DMS53 treated with DMSO at 0.1 percent for 48 hours (cell line): Measurements from ENCODE around the gene DNAJC5G.
A peak's percentile ranks its signal among the peaks of the same experiment; 100 is the strongest.
"Not testable (repeated sequence)": the region's sequence is repeated elsewhere in the genome, so short reads cannot be mapped to it uniquely, and the experiment has no call there.

ENCODE experiments used
- DNase-seq: peaks from one replicate; lab custom pipeline; 2025; ENCODE audit not compliant: unreplicated experiment; lab: John Stamatoyannopoulos, UW

DNAJC5G gene

DNA sequence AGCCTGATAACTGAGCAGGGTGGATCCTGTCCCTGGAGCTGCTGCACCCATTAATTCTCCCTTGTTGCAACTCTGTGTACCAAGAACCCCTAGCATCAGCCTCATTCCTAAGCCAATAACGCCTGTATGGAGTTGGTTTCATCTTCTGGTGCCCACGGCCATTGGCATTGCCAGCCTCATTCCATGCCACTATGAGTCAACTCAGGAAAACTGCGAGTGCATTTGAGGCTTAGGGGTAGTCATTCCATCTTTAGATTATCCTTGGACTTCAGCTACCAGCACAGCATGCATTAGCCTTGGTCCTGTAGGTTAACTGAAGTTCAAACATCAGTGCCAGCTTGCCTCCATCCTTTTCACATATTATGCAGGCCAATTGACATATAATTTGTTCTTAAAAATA, 5.6 kb downstream of the DNAJC5G start:
- no peak for DNase-seq

- DNase-seq = no peak
Measured at GRCh38 chr2:27281442-27281841, 6.2 kb downstream of the DNAJC5G start.

- no peak for DNase-seq
Measured at GRCh38 chr2:27281855-27282559, 6.8 kb downstream of the DNAJC5G start, which contains the start of gene TRIM54. TSS of gene TRIM54 (plus strand) at chr2:27282429. CDS start at chr2:27282732, 303 bp downstream.

DNA sequence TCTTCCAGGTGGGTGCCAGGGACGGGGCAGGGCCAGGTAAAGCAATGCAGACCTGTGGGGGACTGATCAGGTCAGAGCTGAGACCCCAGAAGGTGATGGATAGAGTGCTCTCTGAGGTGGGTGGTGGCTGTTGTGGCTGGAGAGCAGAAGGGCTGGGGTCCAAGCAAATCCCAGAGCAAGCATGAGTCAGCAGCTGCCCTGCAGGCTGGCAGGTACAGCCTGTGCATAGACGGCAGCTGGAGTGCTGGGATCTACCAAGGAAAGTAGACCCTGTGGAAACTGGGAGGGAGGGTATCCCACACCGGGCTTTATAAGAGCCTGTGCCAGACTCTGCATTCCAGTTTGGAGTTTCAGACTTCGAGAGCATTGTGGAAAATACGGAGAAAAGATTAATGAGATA, 7.7 kb downstream of the DNAJC5G start:
- DNase-seq = no peak

DNA sequence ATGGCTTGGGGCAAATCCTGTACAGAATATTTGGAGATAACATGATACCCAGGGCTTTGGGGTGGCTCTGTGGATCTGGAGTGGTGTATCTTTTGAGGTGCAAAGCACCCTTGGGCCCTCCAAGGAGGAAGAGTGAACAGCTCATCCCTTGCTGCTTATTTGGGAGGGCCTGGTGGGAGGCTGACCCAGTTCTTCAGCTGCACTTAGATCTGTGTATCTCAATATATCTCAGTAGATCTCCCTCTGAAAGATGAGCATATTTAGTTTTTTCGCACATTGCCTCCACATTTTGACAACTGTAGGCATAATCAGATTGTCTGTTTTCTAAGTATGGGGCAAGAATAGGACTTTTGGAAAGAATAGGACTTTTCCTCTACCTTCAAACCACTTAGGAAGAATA, 9.8 kb downstream of the DNAJC5G start:
- DNase-seq = no peak

DNA sequence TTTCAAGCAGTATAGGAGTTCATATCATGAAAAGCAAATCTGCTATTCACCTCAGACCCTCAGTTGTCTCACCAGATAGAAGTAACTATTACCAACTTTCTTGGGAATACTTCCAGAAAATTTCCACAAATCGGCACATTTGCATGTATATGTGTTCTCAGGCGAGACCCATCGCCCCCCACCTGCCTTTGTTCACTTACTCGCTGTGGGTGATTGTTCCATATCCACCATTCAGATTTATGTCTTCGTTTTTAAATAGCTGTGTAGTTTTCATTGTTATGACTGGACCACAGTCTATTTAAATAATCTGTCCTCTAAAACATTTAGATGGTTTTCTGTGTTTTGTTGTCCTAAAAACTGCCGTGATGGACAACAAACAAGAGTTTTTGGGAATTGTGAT, 10.2 kb downstream of the DNAJC5G start:
- DNase-seq = no peak

- DNase-seq = no peak
Measured at GRCh38 chr2:27288610-27289009, 13.4 kb downstream of the DNAJC5G start.

GRCh38 chr2:27290549-27290948, 15.3 kb downstream of the DNAJC5G start:
- no peak for DNase-seq

DNA sequence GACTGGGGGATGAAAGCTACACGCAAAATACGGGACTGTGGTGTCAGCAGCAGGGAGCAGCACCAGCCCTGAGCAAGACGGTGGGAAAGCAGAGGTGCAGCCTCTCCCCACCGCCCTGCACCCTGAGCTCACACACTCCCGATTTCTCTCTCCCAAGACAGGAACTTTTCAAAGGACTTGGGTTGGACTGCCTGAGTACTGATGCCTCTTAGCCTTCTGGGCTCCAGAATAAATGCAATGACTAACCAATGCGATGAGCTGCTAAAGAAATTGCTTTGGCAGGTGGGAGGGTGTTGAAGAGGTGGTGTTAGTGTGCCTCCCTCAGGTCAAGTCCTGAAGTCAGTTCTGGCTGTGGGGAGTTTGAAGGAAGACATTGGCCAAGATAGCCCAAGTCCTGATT, 16.6 kb downstream of the DNAJC5G start:
- DNase-seq = no peak

GRCh38 chr2:27294928-27295327, 19.7 kb downstream of the DNAJC5G start:
- no peak for DNase-seq

DNA sequence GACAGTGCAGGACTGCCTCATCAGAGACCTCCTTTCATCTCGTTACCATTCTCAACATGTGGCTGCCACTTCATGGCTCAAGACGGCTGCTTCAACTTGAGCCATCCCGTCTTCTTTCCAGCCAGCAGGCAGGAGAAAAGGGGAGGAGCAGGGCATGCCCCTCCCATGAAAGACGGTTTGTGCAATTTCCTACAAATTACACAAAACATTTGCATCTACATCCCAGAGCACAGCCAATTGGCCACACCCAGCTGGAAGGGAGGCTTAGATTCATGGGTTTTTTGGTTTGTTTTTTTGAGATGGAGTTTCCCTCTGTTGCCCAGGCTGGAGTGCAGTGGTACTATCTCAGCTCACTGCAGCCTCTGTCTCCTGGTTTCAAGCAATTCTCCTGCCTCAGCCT, 21.2 kb downstream of the DNAJC5G start:
- no peak for DNase-seq

DNA sequence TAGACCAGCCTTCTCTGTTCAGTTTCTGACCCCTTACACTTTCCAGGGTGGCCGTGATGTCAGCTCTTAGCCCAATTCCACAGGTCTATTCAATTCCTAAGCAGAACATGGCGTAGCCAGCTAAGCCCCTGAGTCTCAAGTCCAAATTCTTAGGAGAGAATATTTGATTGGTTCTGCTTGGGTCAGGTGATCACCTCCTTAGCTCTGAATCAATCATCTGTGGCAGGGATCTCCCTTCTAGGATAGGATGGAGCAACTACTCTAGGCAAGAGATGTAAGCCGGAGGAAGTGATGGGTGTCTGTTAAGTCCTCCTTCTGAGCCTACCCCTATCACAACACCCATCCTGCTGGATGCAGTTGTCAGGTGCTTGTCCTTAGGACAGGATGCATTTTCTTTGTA, 22.0 kb downstream of the DNAJC5G start:
- no peak for DNase-seq

- no peak for DNase-seq
Measured at GRCh38 chr2:27298391-27299080, 23.3 kb downstream of the DNAJC5G start.

DNA sequence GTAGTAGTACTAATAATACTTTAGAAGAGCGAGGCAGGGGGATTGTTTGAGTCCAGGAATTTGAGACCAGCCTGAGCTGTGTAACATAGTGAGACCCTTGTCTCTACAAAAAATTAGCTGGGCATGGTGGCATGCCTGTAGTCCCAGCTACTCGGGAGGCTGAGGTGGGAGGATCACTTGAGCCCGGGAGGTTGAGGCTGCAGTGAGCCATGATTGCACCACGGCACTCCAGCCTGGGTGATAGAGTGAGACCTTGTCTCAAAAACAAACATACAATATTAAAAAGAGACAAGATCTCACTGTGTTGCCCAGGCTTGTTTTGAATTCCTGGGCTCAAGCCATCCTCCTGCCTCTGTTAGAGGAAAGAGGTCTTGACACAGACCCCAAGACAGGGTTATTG, 25.4 kb downstream of the DNAJC5G start:
- not testable (repeated sequence) for DNase-seq

- peak; percentile 63 for DNase-seq
Measured at GRCh38 chr2:27303093-27304025, 28.1 kb downstream of the DNAJC5G start.

- DNase-seq = no peak
Measured at GRCh38 chr2:27304488-27305240, 29.4 kb downstream of the DNAJC5G start.

DNA sequence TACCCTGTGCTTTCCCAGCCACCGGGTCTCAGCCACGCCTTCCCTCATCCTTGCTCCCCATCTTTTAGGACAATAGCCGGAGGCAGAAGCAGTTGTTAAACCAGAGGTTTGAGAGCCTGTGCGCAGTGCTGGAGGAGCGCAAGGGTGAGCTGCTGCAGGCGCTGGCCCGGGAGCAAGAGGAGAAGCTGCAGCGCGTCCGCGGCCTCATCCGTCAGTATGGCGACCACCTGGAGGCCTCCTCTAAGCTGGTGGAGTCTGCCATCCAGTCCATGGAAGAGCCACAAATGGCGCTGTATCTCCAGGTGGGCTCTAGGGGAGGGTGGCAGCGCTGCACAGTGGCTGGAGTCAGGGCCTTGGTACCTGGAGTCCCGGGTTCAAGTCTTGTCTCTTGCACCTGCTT, 30.3 kb downstream of the DNAJC5G start:
- no peak for DNase-seq

- DNase-seq = no peak
Measured at GRCh38 chr2:27306136-27306535, 30.9 kb downstream of the DNAJC5G start.

DNA sequence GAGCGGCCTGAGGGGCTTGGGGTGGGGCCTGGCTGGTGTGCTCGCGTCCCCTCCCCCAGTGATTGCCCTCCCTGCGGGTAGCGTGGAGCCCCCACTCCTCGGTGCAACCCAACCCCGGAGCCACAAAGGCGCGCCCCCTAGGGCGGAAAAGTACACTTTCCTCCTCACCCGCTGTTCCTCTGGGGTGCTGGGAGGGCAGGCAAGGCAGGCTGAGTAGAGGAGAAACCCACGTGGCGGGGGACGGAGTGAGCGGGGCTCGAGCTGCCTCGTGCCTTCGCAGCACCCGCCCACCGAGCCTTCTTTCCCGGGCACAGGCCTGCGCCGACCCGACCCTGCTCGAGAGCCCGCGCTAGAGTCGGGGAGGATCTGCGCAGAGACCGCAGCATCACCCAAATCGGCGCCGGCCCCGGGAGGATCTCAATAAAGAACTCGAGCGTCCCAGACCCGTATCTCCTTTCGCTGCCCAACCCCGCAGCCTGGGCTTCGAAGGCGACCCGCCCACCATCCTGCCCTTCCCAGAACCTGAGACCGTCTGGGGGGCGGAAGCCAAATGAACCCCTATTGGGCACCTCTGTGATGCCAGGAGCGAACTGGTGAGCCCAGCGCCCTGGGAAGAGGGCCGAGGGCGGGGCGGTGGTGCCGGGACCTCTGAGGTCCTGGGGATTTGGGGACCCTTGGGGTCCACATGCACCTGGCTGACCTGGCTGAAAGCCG, 31.5 kb downstream of the DNAJC5G start:
- DNase-seq = no peak

DNA sequence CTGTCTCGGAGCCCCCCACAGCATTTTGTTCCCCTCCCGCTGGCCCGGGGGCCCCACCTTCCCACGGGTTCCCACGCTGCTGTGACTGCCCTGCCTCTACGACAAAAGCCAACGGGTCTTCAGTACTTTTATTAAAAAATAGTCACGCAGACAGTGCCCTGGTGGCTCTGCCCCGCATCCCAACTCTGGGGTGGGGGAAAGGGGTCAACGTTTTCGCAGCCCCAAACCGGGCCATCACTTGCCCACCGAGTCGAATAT, 32.0 kb downstream of the DNAJC5G start:
- DNase-seq = no peak
